Subcutaneous abdominal adipose tissue (tissue), 5 donors: Measurements from ENCODE around the gene NRXN2.

Source experiments
- H3K27ac ChIP-seq: one replicate; pipeline ENCODE4 v1.7.0; 2013; ENCODE audit warnings: low read depth, mild to moderate bottlenecking, inconsistent platforms, low read length, moderate library complexity
- H3K27me3 ChIP-seq, 5 donors: one replicate each; pipeline ENCODE4 v1.7.0; 2013; ENCODE audit warnings: low read length in 5 of 5, inconsistent platforms in 1 of 5; ENCODE audit not compliant: control insufficient read depth in 5 of 5, insufficient read depth in 4 of 5
- H3K36me3 ChIP-seq, 5 donors: one replicate each; pipeline ENCODE4 v1.7.0; 2013; ENCODE audit warnings: low read length in 5 of 5; ENCODE audit not compliant: control insufficient read depth in 5 of 5, insufficient read depth in 5 of 5
- H3K4me1 ChIP-seq, 5 donors: one replicate each; pipeline ENCODE4 v1.7.0; 2013; ENCODE audit warnings: low read length in 5 of 5, mild to moderate bottlenecking in 3 of 5, moderate library complexity in 1 of 5; ENCODE audit not compliant: control insufficient read depth in 5 of 5, insufficient read depth in 5 of 5
- H3K4me3 ChIP-seq, 5 donors: one replicate each; pipeline ENCODE4 v1.7.0; 2013; ENCODE audit warnings: low read length in 5 of 5, low read depth in 1 of 5
- H3K9ac ChIP-seq, 5 donors: one replicate each; pipeline ENCODE4 v1.7.0; 2013; ENCODE audit warnings: low read length in 5 of 5, mild to moderate bottlenecking in 4 of 5, moderate library complexity in 3 of 5
- H3K9me3 ChIP-seq, 5 donors: one replicate each; pipeline ENCODE4 v1.7.0; 2013; ENCODE audit warnings: low read length in 5 of 5; ENCODE audit not compliant: control insufficient read depth in 5 of 5
- donor health status: healthy.
- donor health status: healthy.
- donor health status: healthy.
- donor health status: healthy.
- donor health status: healthy.

Gene NRXN2

GRCh38 chr11:64690235-64690634 is 32.8 kb downstream of the NRXN2 start:
- no peak overlapping the region for H3K9ac ChIP-seq
- H3K4me1 ChIP-seq: peaks cover 3 to 37% (median 30%) of the 10 kb centered on the region in 5 donors
- H3K27ac ChIP-seq: no peak overlapping the region

GRCh38 chr11:64688534-64688982 is 34.4 kb downstream of the NRXN2 start:
- Histone ChIP-seq H3K4me3 (peak overlapping the region; percentile 42 to 79 (median 60)), H3K27me3 (peaks cover 0 to 4% (median 3%) of the 10 kb centered on the region in 5 donors), H3K4me1 (peaks cover 3 to 37% (median 30%) of the 10 kb centered on the region in 5 donors), H3K9me3 (no peaks in the 10 kb centered on the region), H3K36me3 (no peaks in the 10 kb centered on the region), H3K9ac (peak overlapping the region in 2 of 5 donors; percentile 35 to 53), H3K27ac (peak overlapping the region; percentile 84)

More at GRCh38 chr11:64690235-64690634, 32.8 kb downstream of the NRXN2 start:
- H3K9me3 ChIP-seq: no peaks in the 10 kb centered on the region
- H3K27me3 ChIP-seq: peaks cover 3 to 16% (median 15%) of the 10 kb centered on the region in 5 donors
- no peaks in the 10 kb centered on the region for H3K36me3 ChIP-seq
- no peak overlapping the region for H3K4me3 ChIP-seq

DNA sequence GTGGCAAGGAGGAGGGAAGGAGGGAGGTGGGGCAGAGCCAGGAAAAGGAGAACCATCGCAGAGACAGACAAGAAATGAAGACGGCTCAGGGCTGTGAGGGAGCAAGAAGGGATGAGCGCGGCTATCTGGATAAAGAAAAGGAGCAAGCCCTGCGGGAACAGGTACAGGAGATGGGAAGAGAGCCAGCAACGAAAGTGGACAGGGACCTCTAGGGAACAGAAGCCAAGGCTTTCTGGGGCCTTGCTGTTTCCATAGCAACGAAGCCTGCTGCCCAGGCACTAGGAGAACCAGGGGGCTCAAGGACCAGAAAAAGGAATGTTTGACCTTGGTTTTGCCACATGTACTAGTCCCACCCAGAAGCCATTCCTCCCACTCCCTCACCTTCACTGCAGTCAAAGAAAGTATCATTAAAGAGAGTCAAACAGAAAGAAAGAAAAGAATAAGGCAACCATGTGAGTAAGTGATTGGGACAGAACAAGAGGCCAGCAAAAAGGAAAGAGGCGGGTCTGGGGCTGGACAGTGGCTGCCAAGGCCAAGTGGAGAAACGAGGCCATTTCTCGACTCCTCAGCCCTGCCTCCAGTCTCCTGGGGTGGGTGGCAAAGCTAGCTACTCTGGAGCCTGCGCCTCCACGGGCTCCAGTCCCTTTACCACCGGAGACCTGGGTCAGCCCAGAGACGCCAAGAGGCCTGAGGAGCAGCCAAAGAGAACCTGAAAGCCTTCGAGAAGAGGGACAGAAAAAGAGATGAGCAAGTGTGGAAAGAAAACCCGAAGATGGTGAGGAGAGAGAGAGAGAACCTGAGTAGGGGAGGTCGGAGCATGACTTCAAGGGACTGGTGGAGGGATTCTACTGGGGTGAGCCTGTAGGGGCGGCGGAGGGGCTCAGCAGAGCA is 35.1 kb downstream of the NRXN2 start:
- H3K27ac ChIP-seq: peak overlapping the region; percentile 84
- H3K9me3 ChIP-seq: no peaks in the 10 kb centered on the region
- H3K9ac ChIP-seq: peak overlapping the region in 4 of 5 donors; percentile 3 to 53 (median 28)
- peak overlapping the region; percentile 11 to 79 (median 60) for H3K4me3 ChIP-seq
- H3K36me3 ChIP-seq: no peaks in the 10 kb centered on the region
- peaks cover 3 to 37% (median 30%) of the 10 kb centered on the region in 5 donors for H3K4me1 ChIP-seq
- no peaks in the 10 kb centered on the region for H3K27me3 ChIP-seq

GRCh38 chr11:64687204-64687603 is 35.8 kb downstream of the NRXN2 start:
- no peaks in the 10 kb centered on the region for H3K9me3 ChIP-seq
- H3K27ac ChIP-seq: peak overlapping the region; percentile 84
- peaks cover 3 to 37% (median 30%) of the 10 kb centered on the region in 5 donors for H3K4me1 ChIP-seq
- peak overlapping the region in 2 of 5 donors; percentile 48 to 67 for H3K4me3 ChIP-seq
- H3K36me3 ChIP-seq: no peaks in the 10 kb centered on the region
- no peaks in the 10 kb centered on the region for H3K27me3 ChIP-seq
- peak overlapping the region in 3 of 5 donors; percentile 3 to 53 (median 48) for H3K9ac ChIP-seq

DNA sequence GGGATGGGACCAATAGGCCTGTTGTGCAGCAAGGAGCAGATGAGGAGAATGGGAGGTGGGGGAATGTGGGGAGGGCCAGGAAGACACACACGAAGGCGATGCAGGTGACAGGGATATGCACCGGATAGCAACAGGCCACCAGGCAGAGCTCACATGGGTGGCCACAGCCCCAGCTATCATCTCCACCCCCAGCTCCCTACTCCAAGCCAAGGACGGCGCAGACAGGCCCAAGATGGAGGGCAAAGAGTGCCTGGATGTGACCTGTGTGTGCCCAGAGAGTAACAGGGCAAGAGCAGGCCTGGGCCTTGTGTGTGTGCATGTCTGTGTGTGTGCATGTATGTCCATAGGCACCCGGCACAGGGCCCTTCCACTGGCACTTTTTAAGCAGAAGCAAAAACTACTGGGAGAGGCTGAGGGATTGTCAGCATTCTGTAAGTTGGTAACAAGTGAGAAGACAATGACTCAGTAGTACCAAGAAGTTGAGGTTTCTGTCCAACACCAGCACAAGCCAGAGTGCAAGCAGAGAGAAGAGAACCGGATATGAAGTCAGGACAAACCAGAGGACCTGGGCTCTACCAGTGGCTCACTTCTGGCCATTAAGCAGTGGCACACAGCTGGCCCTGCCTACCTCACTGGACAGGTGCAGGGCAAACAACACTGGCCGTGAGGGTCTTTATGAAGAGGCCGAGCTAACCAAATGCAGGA is 36.4 kb downstream of the NRXN2 start:
- Histone ChIP-seq H3K4me3 (no peak overlapping the region), H3K4me1 (peaks cover 5 to 37% (median 30%) of the 10 kb centered on the region in 5 donors), H3K36me3 (no peaks in the 10 kb centered on the region), H3K27ac (no peak overlapping the region), H3K9me3 (no peaks in the 10 kb centered on the region), H3K9ac (no peak overlapping the region), H3K27me3 (no peaks in the 10 kb centered on the region)

DNA sequence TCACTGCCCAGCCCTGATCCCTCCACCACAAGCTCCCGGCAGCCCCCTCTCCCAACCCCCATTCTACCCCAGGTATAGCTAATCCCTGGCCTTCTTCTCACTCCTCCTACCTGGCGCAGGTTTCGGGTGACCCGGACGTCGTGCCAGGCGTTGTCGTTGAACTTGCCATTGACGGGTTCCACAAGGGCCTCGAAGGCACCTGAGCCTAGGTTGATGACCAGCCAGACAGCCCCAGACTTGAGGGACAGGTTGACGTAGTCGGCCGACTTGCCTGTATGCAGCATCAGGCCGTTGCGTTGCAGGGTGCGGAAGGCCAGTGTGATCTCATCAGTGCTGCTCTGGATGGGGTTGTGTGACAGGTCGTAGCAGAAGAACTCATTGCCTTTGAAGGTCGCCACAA is 37.5 kb downstream of the NRXN2 start:
- H3K9ac ChIP-seq: no peak overlapping the region
- no peaks in the 10 kb centered on the region for H3K36me3 ChIP-seq
- no peaks in the 10 kb centered on the region for H3K9me3 ChIP-seq
- H3K4me3 ChIP-seq: no peak overlapping the region
- peaks cover 5 to 37% (median 30%) of the 10 kb centered on the region in 5 donors for H3K4me1 ChIP-seq
- H3K27ac ChIP-seq: no peak overlapping the region
- H3K27me3 ChIP-seq: no peaks in the 10 kb centered on the region

GRCh38 chr11:64684357-64684756 is 38.6 kb downstream of the NRXN2 start:
- Histone ChIP-seq H3K4me1 (peaks cover 5 to 37% (median 30%) of the 10 kb centered on the region in 5 donors), H3K9me3 (no peaks in the 10 kb centered on the region), H3K27ac (no peak overlapping the region), H3K9ac (no peak overlapping the region), H3K4me3 (no peak overlapping the region), H3K36me3 (no peaks in the 10 kb centered on the region), H3K27me3 (no peaks in the 10 kb centered on the region)

DNA sequence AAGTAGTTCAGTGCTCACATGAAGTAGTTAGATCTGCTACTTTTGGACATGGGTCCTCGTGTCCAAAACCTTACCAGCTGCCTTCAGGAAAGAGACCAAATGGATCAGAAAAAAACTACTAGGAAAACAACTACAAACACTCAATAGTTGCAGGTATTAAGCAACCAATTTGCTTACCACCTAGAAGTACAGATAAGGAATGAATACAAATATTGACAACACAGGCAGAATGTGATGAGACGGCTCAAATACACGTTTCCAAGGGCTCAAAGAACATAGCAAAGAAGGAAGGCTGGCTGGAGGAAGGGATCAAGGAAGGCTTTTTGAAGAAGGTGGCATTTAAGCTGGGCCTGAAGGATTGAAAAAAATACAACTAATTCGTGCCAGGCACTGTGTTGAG is 41.8 kb downstream of the NRXN2 start:
- peaks cover 0 to 9% (median 2%) of the 10 kb centered on the region in 5 donors for H3K4me1 ChIP-seq
- no peaks in the 10 kb centered on the region for H3K36me3 ChIP-seq
- peaks cover 0 to 3% (median 0%) of the 10 kb centered on the region in 5 donors for H3K27me3 ChIP-seq
- H3K9ac ChIP-seq: no peak overlapping the region
- H3K9me3 ChIP-seq: no peaks in the 10 kb centered on the region
- no peak overlapping the region for H3K4me3 ChIP-seq
- H3K27ac ChIP-seq: no peak overlapping the region

- Histone ChIP-seq H3K9ac (no peak overlapping the region), H3K27me3 (peaks cover 0 to 4% (median 0%) of the 10 kb centered on the region in 5 donors), H3K9me3 (no peaks in the 10 kb centered on the region), H3K36me3 (no peaks in the 10 kb centered on the region), H3K4me3 (no peak overlapping the region), H3K27ac (no peak overlapping the region), H3K4me1 (peaks cover 6 to 16% (median 11%) of the 10 kb centered on the region in 5 donors)
These were observed 43.2 kb downstream of the NRXN2 start for GRCh38 chr11:64679846-64680245.
